GM18951 (cell line): ENCODE measurements around the gene MOB2.

Experiments used
- POLR2A ChIP-seq: IDR thresholded peaks from 4 replicates; pipeline ENCODE4 v1.6.1; 2011; ENCODE audit warnings: mild to moderate bottlenecking; ENCODE audit not compliant: insufficient read length, insufficient read depth; ENCODE audit errors: extremely low read depth
- in situ Hi-C: fragments of 300-500 bp; cut with MboI; formaldehyde crosslinking; loops from one replicate; pipeline ENCODE4 v1.12.0; 2022; ENCODE audit warnings: low sequenced_read_pairs, mixed read lengths, inconsistent platforms; ENCODE audit not compliant: unreplicated experiment

MOB2 gene

DNA sequence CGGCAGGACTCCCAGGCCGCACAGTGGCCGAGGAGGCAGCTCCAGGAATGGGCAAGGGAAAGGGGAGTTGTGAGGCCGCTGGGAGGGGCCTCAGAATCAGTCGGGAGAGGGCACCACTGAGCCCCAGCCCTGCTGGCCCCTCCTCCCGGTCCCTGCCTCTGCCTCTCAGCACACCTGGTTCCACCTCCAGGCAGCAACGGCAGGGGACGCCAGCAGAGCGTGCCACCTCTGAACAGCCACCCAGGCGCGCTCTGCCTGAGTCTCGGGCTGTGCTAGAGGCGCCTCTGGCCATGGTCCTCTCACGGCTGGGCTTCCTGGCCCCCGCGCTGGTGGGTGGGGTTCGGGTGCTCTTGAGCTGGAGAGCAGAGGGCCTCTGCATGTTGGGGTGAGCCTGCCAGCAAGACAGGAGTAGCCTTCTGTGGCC, 33.0 kb downstream of the MOB2 start:
- no peak for TF ChIP-seq POLR2A
- in situ Hi-C loops = no loop called here

DNA sequence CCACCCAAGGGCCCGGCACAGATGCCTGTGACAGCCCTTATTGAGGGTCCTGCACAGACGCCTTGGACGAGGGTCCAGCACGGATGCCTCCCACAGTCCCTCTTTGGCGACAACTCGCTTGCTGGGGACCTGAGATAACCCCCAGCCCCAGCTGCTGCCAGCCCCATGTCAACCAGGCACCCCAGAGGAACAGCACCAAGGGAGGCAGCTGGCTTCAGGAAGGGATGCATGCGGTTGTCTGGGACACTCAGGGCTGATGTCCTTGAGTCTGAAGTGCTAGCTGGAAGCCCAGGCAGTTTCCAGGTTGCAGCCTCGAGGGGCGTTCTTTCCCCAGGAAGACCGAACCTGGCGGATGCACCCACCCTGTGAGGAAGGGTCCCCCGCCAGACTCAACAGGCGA, 33.8 kb downstream of the MOB2 start:
- no peak for TF ChIP-seq POLR2A
- in situ Hi-C loops = no loop called here

DNA sequence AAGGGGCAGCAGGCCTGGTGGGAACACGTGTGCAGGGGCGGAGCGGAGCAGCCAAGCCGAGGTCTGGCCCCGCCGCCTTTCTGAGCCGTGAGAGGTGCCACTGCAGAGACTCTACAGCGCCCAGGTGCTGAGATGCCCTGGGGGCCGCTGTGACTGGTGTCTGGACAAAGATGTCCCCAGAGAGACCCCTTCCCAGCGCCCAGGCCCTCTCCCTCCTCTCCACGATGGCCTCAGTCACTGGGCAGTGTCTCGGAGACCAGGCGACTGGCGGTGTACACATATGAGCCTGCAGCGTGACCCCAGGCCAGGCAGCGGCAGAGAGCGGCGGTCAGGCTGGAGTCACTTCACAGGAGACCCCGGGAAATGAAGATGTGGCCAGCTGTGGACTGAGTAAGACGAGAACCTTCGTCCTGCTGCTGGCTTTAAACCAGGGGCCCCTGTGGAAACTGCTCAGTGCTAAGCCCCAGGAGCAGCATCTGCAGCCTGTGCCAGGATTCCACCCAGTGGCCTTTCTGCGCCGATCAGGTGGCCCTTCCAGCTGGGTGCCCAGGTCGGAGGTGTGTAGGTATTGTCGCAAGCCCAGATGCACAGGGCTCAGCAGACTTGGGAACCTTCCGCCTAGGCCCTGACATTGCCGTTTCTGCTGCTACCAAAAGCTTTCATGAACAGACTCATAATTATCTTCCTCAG, 34.7 kb downstream of the MOB2 start:
- no peak for TF ChIP-seq POLR2A
- in situ Hi-C loops = no loop called here

DNA sequence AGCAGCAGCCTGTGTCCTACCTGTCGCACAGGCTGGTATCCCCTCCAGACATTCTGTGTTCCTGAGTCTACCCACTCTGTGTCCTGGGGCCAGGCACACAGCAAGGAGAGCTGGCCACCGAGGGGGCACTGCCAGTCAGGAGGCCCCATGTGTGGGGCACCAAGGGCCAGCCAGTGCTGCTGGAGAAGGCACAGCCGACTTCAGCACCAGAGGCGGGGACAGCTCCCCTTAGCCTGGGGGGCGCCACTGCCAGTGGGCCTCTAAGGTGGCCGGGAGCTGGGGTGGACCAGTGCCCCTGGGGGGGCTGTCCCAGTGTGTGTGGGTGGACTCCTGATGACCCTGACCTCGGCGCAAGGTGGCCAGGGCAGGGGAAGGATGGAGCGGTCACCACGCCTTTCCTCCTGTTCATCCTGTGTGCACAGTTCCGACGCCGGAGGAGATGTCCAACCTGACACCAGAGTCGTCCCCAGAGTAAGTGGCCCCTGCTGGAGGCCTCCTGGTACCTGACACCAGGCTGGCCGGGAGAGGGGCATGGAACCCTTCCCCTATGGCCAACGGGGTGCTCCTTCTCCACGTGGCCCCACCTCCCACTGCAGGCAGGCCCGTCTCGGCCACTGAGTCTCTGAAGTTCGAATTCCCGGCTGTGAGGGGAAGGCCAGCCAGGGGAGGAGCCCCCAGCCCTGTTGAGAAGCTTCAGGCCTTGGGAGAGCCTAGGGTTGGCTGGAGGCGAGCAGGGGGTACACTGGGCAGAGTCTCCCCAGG, 35.4 kb downstream of the MOB2 start:
- no peak for TF ChIP-seq POLR2A
- in situ Hi-C loops = no loop called here

DNA sequence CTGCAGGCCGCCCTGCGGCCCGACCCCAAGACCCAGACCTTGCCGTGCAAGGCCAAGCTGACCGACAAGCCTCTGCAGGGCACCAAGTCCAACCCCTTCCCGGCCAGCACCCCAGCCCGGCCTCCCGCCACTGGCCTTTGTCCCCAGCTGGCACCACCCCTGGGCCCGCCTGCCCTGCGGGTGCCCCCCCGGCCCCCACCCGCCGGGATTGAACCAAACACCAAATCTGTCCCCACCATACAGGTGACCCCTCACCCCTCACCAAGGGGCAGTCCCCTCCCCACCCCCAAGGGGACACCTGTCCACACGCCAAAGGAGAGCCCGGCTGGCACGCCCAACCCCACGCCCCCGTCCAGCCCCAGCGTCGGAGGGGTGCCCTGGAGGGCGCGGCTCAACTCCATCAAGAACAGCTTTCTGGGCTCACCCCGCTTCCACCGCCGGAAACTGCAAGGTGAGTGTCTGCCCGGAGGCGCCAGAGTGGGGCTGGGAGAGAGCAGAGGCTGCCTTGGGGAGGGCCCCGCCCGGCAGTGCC, 36.2 kb downstream of the MOB2 start:
- TF ChIP-seq POLR2A = no peak
- in situ Hi-C loops = no loop called here

DNA sequence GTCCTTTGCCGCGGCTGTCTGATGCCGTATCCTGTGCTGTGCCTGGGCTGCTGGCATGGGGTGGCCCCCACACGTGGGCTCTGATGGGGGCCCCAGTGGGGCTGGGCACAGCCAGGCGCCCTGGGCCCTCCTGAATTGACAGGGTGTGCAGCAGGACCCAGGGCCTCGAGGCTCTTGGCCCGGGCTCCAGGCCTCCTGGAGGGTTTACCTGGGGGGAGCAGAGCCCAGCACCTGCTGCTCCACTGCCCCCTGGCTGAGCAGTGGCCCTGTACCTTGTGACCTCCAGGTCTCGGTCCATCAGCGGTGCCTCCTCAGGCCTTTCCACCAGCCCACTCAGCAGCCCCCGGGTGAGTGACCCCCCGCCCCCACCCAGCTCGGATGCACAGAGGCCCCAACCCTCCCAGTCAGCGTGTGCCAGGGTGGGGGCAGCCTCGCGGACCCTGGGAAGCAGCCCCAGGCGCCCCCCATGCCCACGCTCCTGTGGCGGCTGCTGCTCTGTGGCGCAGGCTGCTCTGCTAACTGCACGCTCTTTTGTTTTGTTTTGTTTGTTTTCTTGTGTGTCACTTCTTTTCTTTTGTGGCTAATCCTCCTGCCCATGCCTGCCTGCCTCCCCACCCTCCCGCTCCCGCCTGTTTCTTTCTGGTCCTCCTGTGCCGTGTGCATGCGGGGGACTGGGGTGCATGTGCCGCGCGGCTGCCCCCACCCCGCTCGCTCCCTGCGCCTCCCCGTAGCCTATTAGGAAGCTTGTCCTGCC, 36.9 kb downstream of the MOB2 start:
- TF ChIP-seq POLR2A = no peak
- in situ Hi-C loops = no loop called here

DNA sequence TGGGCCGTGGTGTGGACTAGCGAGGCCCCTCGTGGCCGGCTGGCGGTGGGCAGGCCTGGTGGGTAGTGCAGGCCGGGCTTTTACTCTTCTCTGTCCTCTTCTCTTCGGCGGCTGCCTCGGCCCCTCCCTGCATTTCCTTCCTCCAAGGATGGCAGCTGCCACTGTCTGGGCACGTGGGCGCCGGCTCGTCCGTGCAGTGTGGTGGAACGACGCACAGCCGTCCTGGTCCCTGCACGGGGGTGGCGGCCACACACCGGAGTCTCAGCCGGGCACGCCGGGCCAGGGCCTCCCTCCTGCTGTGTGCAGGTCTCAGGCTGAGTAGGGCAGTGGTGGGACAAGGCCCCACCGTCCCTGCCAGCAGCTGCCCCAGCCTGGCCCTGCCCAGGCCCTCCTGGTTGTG, 37.7 kb downstream of the MOB2 start:
- no peak for TF ChIP-seq POLR2A
- in situ Hi-C loops = no loop called here

DNA sequence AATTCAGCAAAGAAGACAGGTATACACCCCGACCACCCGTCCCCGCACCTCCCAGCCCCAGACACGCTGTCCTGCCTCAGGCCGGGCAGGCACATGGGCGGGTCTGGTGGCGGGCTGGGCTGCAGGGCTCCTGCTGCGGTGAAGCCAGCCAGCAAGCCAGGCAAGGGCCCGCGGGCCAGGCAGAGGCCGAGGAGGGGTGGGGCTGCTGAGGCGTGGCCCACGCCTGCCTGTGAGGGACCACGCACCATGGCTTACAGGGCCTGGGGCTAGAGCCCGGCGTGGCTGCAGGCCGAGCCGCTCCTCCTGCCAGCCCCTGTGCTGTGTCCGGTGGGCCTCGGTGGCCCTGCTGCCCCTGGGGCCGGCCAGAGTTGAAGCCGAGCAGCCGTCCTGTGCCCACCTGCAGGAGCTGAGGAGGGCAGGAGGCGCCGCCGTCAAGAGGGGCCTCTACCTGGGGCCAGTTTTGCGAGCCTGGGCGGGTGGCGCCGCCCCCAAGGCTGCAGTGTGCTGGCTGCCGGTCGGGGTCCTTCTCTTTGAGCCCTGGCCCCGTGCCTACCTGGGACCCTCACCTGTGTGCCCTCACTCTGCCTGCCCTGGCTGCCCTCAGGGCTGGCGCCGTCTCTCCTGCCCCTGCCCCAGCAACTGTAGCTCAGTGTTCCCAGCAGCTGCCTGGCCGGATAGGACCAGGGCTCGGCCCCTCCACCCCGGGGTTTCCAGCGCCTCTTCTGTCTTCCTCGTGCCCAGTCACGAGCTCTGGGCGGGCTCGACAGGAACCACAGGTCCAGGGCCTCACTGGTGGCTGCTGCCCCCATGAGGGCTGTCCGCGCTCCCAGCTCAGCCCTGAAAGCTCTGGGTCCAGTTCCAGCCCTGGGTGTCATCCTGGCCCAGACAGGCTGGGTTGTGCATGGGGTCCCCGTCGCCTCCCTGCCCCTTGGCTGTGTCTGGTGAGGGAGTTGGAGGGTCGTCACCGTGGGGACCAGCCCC, 38.4 kb downstream of the MOB2 start:
- no peak for TF ChIP-seq POLR2A
- in situ Hi-C loops = no loop called here

DNA sequence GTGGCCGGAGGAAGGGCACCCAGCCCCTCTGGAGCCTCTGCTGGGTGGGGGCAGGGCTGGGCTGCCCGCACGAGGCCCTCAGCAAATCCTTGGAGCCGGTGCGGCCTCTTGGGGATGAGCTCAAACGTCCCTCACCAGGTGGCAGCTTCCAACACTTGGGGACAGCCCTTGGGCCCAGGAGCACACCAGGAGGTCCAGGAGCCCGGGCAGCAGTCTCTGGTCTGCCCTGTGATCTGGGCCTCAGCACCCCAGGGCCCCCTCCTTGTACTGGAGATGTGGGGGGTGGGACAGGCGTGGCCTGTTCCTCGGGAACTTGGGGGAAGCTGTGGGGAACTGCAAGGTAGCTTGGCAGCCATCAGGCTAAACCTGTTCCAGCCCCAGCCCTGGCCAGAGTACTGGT, 40.0 kb downstream of the MOB2 start:
- TF ChIP-seq POLR2A = no peak
- in situ Hi-C loops = no loop called here

DNA sequence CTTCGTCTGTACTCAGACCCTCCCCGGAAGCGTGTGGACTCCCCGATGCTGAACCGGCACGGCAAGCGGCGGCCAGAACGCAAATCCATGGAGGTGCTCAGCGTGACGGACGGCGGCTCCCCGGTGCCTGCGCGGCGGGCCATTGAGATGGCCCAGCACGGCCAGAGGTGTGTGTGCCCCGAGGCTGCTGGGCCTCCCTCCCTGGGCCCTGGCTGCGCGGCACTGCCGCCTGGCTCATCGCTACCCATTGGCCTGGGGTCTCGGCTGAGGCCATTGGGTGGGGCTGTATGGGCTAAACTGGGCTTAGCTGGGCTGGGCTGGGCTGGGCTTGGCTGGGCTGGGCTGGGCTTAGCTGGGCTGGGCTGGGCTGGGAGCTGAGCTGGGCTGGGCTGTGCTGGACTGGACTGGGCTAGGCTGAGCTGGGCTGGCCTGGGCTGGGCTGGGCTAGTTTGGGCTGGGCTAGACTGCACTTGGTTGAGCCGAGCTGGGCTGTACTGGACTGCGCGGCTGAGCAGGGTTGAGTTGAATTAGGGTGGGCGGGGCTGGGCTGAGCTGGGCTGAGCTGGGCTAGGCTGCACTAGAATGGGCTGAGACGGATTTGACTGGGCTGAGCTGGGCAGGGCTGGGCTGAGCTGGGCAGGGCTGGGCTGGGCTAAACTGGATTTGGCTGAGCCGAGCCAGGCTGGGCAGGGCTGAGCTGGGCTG, 40.7 kb downstream of the MOB2 start:
- in situ Hi-C loops = no loop called here
- TF ChIP-seq POLR2A = no peak

DNA sequence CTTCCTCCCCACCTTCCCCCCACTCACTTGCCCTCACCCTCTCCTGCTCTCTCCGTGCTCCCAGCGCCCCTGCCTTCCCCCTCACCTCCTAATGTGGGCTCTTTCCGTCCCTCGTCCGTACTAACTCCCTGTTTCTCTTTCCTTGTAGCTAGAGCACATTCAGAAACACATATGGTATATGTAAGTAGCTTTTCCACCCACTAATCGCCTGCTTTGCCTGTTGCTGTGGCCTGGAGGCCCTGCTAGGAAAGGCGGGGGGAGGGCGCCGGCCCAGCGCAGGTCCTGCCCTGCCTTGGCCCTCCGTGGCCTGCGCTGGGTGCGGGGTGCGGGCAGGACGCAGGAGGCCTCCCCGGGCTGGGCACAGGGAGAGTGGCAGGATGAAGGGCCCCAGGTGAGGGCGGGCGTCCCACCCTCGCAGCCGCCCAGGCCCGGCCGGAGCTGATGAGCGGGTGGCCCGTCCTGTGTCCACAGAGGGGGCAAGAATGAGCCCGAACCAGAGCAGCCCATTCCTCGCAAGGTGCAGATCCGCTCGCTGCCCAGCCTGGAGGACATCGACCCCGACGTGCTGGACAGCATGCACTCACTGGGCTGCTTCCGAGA, 41.7 kb downstream of the MOB2 start:
- no peak for TF ChIP-seq POLR2A
- in situ Hi-C loops = no loop called here
